HL-60/S4 treated with retinoic acid at 250 ng/mL for 4 days and 3 days (cell line): ENCODE data around the gene SOSTDC1.
"Not testable (repeated sequence)": the region's sequence is repeated elsewhere in the genome, so short reads cannot be mapped to it uniquely, and the experiment has no call there.

Experiments
- in situ Hi-C: fragments of 300-500 bp; cut with MboI; formaldehyde crosslinking; loops from 2 replicates; pipeline ENCODE4 v1.7.0; 2022; ENCODE audit warnings: low sequenced_read_pairs

Gene SOSTDC1, protein sequence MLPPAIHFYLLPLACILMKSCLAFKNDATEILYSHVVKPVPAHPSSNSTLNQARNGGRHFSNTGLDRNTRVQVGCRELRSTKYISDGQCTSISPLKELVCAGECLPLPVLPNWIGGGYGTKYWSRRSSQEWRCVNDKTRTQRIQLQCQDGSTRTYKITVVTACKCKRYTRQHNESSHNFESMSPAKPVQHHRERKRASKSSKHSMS

DNA sequence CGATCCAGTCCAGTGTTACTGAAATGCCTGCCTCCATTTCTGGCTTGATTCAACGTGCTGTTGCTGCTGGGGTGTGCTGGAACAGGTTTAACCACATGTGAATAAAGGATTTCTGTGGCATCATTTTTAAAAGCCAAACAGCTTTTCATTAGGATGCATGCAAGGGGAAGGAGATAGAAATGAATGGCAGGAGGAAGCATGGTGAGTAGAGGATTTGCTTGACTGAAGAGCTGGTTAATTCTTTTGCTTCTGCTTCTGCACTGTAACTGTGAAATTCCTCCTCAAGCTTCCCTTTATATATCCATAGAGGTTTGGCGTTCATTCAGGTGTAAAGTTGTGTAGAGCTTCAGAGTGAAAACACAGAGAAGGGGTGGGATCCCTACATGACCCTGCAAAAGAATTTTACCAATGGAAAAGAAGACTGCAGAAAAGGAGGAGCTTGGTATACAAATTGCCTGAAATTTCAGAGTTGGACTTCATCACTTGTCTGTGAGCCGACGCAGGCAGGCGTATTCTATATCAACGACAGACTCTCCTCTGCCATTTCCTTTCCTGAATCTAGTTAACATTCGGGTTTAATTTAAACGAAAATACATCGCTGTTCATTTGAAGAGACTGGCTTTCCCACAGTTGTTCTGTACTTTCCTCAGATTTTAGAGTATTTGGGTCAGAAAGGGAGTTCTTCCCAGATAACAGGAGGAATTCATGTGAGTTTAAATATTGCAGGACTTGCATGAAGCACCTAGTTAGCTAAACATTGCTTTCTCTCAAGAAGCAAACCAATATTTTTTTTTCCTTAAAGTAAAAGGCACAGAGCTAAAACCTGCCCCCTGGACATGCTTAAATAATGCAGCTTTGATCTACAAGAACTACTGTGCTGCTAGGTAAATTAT lies at the start of gene SOSTDC1:
Gene SOSTDC1 (minus strand): TSS at position 270 of the 893 bp plus-strand sequence. CDS start 70 bp downstream, at position 200.
- in situ Hi-C loops, result no loop called here

DNA sequence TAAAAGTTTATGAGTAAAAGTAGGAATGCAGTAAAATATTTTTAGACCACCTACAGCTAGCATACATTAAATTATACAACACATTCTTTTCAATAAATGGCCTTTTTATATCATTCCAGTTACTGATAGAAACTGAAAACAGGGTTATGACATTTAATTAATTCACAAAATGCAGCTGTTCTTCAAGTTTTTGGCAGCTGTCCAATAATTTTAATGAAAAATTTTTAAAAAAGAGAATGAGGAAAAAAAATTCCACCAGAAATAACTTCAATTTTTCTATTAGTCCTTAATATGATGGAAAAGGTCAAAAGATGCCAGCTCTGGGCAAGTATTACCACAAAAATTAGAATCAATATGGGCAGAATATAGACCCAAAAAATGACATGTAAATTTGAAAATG lies 49.2 kb upstream of the SOSTDC1 start:
- in situ Hi-C loops, result no loop called here

DNA sequence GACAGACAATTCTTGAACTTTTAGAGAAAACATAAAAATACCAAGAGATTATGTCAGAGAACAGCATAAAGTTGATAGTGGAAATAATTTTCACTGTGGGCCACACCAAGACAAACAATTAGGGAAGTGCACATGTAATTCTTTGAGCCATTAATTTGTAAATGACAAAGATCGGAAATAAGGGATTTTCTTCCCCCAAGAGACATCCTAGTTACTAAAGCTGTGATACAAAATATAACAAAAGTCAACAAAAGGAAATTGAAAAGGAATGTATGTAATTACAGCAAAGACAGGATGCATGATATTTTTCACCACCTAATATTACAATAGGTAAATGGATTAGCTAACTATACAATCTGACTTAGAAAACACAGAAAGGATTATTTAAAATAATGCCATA lies 48.7 kb upstream of the SOSTDC1 start:
- in situ Hi-C loops, result no loop called here

DNA sequence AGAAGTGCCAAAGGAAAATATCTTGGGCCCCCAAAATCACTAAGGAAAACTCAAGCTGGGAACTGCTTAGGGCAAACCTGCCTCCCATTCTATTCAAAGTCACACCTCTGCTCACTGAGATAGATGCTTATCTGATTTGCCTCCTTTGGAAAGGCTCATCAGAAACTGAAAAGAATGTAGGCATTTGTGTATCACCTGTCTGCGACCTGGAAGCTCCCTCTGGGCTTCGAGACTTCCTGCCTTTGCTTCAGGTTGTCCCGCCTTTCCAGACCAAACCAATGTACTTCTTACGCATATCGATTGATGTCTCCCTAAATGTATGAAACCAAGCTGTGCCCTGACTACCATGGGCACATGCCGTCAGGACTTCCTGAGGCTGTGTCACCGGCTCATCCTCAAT lies 46.6 kb upstream of the SOSTDC1 start:
- in situ Hi-C loops, result no loop called here

DNA sequence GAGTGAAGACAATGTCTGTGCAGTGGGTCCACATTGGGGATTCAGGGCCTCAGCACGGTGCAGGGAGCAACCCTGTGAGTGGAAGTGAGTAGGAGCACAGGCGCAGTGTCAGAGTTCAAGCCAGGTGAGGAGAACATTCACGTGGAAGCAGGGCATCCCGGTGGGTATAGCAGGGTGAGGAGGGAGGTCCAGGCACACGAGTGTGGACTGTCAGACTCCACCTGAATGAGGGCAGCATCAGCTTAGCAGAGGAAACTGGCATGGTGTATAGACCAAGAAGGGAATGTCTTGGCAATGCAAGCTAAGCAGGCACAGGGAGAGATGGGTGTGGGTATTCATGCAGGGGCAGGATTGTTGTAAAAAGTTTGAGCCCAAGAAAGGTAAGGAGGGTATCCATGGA lies 45.8 kb upstream of the SOSTDC1 start:
- in situ Hi-C loops, result no loop called here

DNA sequence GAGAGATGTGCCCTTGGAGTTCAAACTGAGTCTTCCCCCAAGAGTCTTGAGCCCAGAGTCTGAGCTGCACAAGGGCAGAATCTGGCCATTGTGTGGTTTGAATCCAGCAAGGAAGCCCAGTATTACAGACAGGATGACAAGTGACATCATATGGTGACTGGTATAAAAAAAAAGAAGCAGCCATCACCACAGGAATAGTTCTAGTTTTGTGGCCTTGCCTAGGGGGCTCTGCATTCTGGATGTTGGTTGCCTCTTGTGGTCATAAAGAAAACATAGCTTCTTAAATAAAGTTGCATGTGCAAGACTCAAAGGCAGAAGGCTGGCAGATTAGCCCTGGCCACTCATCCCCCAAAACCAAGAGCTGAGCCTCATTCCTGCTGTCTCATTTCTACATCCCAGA lies 44.3 kb upstream of the SOSTDC1 start:
- in situ Hi-C loops, result no loop called here

DNA sequence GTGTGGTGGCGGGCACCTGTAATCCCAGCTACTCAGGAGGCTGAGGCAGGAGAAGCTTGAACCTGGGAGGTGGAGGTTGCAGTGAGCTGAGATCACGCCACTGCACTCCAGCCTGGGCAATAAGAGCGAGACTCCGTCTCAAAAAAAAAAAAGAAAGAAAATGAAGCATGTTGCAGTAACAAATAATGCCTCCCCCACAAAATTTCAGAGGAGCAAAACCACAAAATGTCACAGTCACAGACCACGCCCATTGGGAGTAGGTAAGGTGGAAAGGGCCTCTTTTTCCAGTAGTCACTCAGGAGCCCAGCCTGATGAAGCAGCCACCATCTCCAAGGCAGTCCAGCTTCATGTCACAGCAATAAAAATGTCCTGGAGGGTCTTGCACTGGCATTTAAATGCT lies 40.9 kb upstream of the SOSTDC1 start:
- in situ Hi-C loops, result not testable (repeated sequence)

DNA sequence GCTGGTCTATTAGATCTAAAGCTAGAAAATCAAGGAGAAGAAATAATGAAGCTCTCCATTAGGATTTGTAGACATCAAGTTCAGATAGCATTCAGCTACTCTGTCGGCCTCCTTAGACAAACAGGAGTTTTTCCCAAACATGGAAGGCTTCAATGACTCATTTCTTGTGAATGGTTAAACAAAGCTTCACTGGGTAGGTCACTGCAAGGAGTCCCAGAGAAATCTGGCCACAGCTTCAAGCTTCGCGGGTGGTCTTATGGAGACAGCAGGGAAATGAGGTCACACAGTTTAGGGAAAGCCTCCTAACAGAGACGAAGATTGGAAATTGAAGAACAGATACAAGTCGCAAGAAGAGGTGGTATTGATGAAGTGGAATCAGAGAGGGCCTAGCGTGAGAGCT lies 38.5 kb upstream of the SOSTDC1 start:
- in situ Hi-C loops, result no loop called here

DNA sequence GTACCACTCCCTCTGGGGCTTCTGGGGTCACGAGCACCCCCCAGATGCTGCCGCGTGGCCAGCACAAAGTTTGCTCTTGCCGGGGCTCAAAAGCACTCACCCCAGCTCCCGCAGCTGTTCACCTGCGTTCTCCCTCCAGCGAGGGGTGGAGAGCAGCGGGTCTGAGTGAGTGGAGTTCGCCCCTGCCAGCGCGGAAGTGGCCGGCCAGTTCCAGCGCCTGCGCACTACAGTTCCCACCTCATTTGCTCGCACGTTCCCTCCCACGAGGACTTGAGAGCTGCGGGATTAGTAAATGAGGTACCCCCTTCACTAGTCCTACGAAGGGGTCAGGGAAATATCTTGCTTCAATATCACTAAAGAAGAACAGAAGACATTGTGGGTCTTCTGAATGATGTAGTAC lies 36.8 kb upstream of the SOSTDC1 start:
- in situ Hi-C loops, result no loop called here

DNA sequence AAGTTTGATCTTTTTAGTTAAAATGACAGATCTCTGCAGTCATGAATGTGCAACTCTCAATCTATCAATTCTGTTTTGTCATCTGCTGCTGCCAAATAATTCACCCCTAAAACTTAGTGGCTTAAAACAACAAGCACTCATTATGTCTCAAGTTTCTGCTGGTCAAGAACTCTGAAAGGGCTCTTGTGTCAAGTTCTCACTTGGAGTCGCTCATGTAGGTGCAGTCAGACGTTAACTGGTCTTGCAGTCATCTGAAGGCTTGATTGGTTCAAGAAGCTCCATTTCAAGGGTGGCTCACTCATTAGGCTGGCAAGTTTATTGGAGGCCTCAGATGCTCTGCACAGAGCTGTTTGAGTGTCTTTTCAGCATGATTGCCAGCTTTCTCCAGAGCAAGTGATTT lies 32.6 kb upstream of the SOSTDC1 start:
- in situ Hi-C loops, result no loop called here

DNA sequence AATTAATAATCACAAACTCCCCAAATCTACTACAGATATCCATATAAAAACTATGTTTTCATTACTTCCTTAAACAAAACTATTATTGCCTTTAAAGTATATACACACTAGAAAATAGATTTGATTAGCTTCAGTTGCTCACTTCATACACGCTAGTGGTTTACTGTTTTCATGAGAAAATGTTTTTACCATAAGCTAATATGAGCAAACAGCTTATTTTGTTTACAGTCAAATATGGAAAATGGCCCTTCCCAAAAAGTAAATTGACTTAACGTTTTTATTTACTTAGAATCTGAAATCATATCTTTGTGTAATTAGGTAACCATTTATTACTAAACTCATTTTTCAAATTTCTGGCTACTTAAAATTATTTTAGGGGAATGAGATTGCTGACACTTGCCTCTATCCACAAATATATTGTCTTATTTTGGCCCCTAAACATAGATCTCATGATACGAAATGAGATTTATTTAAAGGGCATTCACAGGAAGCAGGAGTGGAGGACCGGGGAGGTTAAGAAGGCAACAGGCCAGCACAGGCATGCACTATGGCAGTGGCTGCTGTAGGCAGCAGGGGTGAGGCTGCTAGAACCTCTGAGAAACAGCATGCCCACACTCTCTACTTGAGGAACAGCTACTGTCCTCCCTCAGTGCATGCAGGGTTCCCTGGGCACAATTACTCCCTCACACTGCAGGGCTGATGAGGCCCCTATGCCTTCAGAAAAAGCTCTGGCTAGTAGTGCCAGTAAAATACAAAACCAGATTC lies 29.6 kb upstream of the SOSTDC1 start:
- in situ Hi-C loops, result no loop called here

DNA sequence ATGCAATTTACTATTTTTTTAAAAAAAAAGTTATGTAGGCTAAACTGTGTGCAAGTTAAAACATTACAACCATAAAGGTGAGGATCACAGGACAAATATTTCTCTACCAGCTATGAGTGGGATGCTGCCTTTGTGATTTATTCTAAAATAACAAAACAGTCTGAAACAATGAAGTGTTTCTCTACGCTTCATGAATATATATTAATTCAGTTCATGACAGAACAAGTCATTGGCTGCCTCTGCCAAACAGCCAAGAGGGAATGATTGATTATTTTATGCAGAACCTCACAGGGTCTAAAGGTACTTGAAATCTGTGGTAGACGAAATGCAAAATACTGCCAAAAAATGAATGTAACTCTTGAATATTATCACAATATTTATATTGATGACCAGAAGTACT lies 29.0 kb upstream of the SOSTDC1 start:
- in situ Hi-C loops, result no loop called here

DNA sequence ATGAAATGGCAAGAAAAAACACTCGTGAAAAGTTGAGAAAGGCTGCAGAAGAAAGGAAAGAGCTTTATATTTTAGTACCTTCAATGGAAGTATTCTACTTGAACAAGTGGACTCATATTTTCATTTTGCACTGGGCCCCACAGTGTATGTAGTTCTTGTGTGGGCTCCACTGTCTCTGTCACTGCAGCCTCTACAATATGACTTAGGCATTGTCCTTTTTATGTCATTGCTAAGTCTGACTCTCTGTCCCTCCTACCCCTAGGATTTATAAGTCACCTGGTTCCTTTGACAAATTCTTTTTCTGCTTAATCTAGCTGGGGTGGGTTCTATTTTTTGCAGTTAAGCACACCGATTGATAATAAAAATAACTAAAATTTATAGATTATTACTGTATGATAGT lies 27.7 kb upstream of the SOSTDC1 start:
- in situ Hi-C loops, result no loop called here

DNA sequence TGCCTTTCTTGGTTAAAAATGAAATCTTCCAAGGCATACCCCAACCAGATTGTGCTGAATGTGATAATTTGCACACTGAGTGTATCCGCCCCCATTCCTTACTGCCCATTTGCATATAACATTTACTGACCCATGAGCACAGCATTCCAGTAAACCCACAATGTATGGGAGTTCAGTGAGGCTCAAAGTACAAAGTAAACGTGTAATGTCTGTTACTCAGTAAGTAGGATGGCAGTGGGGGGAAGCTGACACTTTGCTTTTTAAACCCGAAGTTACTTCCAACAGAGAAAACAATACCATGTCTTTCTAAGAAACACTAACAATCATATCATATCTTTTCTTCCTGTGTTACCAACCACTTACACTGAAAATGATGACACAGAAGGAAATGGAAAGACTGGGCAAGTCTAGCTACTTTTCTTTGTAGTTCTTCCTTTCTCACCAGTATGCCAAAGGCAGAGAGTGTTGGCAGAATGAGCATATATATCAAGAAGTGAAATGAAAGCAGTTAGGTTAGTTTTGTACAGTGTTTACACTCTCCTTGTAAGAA lies 27.1 kb upstream of the SOSTDC1 start:
- in situ Hi-C loops, result no loop called here

DNA sequence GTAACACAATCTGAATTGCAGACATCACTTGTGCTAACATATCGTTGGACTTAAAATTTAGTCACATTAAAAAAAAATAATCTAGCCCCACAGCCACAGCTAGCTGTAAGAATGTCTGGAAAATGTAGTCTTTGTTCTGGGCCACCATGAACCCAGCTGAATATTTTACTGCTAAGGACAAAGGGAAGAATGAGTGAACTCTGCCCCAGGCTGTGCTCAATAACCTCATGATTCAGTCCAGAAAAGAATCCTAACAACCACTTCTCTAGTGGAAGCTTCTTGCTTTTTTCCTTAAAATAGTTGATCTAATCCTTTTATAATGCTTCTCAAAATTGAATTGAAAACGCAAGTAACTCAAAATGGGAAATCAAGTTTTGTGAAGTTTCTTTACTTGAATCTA lies 25.6 kb upstream of the SOSTDC1 start:
- in situ Hi-C loops, result no loop called here

DNA sequence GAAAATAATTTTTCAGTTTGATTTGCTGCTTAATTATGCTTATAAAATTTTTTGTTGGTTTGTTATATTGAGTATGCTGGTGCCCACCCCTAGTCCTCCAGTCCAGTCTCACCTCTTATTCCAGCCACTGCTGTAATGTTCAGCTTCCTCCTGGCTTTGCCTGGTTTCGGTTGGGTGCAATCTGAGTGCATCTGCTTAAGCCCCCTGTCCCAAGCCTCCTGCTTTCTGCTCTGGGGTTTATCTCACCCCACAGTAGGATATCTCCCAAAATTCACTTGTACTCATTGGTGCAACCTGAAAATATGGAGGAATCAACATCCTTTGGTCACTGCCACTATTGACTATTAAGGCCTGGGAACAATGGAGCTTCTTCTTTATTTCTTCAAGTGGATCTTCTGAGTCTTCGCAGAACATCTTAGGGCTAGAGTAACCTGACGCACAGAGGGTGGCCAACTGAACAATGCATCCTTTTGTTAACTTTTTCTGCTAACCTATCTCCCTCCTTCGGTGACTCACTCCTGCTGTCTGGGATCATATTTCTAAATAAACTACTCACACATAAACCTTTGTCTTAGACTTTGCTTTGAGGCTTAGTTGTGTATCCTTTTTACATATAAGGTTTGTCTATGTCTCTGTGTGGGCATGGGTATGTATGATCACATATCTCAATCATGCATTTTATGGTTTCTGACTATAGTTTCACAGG lies 19.1 kb upstream of the SOSTDC1 start:
- in situ Hi-C loops, result no loop called here

DNA sequence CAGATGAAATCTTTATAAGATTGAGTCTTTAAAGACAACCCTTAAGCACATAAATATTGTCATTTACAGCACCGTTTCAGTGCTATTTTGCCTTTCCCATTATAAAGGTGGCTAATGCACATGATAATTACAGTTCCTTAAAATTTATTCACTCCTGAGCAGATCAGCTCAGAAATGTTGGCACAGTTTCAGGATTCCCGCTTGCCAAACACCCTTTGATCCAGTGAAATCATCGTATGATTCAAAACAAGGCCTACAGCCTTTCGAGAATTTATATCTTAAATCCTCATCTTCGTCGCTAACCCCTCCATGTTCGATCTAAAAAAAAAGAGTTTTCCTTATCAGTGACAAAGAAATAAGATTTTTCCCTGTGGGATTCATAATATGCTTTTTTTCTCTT lies 14.1 kb upstream of the SOSTDC1 start:
- in situ Hi-C loops, result no loop called here

DNA sequence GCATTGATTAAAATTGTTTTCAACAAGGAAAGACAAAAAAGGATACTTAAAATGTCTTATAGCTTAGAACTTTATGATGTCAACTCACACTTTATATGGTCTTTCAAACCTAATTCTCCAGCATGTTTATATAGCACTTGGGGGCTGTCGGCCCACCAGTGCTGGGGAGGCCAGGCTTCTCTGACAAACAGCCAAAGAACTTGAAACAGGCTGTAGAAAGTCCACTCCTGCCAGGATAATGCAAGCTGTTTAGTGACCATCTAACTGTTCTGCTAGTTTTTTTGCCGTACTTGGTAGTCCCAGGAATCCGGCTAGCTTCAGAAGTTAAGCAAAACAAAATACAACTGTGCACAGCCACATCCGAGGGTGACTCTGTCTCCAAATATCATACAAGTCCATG lies 13.6 kb upstream of the SOSTDC1 start:
- in situ Hi-C loops, result no loop called here

DNA sequence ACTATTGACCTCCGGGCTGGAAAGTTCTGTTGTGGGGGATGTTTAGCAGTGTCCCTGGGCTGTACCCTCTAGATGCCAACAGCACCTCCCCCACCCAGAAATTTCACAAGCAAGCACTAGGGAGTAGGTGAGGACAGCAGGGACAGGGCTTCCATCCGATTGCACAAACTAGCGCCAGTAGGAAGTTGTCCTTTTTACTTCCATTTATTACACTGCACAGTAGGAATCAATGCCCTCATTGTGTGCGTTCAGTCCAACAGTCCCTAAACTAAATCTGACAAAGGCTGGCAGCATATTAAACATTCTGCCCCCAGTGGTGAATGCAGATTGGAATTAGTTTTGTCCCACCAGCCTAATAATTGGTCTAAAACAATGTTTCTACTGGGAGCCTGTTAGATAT lies 6.4 kb upstream of the SOSTDC1 start:
- in situ Hi-C loops, result no loop called here

DNA sequence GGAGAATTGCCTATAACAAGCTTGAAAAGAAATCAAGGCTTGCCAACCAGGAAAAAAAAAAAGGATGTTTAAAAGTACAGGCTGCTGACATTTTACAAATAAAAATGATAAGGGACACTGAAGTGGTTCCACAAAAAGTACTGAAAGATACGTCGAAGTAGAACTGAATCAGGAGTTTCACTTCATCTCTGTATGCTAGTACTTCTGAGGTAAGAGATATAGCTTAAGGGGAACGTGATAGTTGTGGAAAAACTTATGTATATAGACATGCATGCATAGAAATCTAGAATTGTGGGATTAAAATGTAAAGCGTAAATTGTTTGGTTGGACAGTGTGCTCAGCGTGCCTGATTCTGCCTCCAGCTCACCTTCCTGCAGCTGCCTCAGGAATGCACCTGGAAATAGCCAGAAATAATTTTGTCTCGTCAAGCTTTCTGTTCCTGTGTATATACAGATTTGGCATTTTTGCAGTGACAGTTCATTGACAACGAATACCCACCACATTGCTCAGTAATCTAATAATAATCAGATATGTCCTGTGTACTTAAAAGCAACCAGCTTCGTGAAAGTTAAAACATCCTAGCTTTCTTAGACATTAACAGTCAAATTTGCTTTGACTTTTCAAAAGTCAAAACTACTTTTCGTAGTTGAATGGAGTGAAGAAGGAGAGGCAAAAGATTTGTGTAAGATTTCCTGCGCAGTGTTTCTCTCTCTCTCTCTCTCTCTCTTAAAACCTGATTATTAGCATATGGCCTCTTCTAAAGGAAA lies 1.4 kb downstream of the SOSTDC1 start:
- in situ Hi-C loops, result no loop called here
